WTC11 (cell line): ENCODE data around the gene CRACR2B. TPM values are rescaled to one million over a fixed set of nuclear protein-coding genes. Genes with fewer than 3 reads are reported as not detected.

Experiments used
- ATAC-seq: fragments of 200-7000 bp; cut with Tn5 transposase; 2 replicates; pipeline ENCODE4 v1.10.0; 2021; ENCODE audit warnings: mild to moderate bottlenecking, moderate library complexity
- CTCF ChIA-PET: fragments of 300-600 bp; sonication (Branson Sonifier 250); formaldehyde crosslinking; loops from one replicate; lab custom pipeline; 2021; ENCODE audit warnings: antibody characterized with exemption; lab: Charles Lee
- POLR2A ChIA-PET: fragments of 350-600 bp; sonication (Branson Sonifier 250); formaldehyde crosslinking; loops from one replicate; lab custom pipeline; 2021; ENCODE audit warnings: antibody characterized with exemption; lab: Charles Lee
- DNase-seq: peaks from one replicate; pipeline ENCODE4 v3.0.0; 2021; ENCODE audit warnings: low spot score
- H3K27ac Mint-ChIP-seq: 2 replicates; pipeline ENCODE4 v1.8.0; 2021; ENCODE audit warnings: mixed read lengths
- H3K27me3 Mint-ChIP-seq: 2 replicates; pipeline ENCODE4 v1.8.0; 2021; ENCODE audit warnings: low read depth, mild to moderate bottlenecking, moderate library complexity, mixed read lengths
- H3K36me3 Mint-ChIP-seq: 2 replicates; pipeline ENCODE4 v1.8.0; 2021; ENCODE audit warnings: mixed read lengths
- H3K4me1 Mint-ChIP-seq: 2 replicates; pipeline ENCODE4 v1.8.0; 2022; ENCODE audit warnings: mixed read lengths
- H3K4me3 Mint-ChIP-seq: 2 replicates; pipeline ENCODE4 v1.8.0; 2021; ENCODE audit warnings: mild to moderate bottlenecking, moderate library complexity, mixed read lengths
- H3K9me3 Mint-ChIP-seq: 2 replicates; pipeline ENCODE4 v1.8.0; 2021; ENCODE audit warnings: mixed read lengths
- ATF2 ChIP-seq: sonication (generic); formaldehyde crosslinking; IDR thresholded peaks from 2 replicates; pipeline ENCODE4 v1.8.1; 2022; ENCODE audit warnings: low read depth, missing genetic modification reagents, borderline replicate concordance
- E2F4 ChIP-seq: sonication (generic); formaldehyde crosslinking; IDR thresholded peaks from 2 replicates; pipeline ENCODE4 v1.8.1; 2022; ENCODE audit warnings: low read depth, mild to moderate bottlenecking, moderate library complexity, missing genetic modification reagents, borderline replicate concordance
- ELF4 ChIP-seq: sonication (generic); formaldehyde crosslinking; IDR thresholded peaks from 2 replicates; pipeline ENCODE4 v1.8.1; 2022; ENCODE audit warnings: low read depth, mild to moderate bottlenecking, moderate library complexity, missing genetic modification reagents
- ESRRA ChIP-seq: sonication (generic); formaldehyde crosslinking; IDR thresholded peaks from 2 replicates; pipeline ENCODE4 v1.8.1; 2022; ENCODE audit warnings: mild to moderate bottlenecking, missing genetic modification reagents, borderline replicate concordance
- ETV6 ChIP-seq: sonication (generic); formaldehyde crosslinking; IDR thresholded peaks from 2 replicates; pipeline ENCODE4 v1.8.1; 2022; ENCODE audit warnings: mild to moderate bottlenecking, missing genetic modification reagents
- FOXJ3 ChIP-seq: sonication (generic); formaldehyde crosslinking; IDR thresholded peaks from 2 replicates; pipeline ENCODE4 v1.9.0; 2021; ENCODE audit warnings: missing genetic modification reagents, mild to moderate bottlenecking, borderline replicate concordance
- FOXK1 ChIP-seq: sonication (generic); formaldehyde crosslinking; IDR thresholded peaks from 2 replicates; pipeline ENCODE4 v1.8.0; 2022; ENCODE audit warnings: mild to moderate bottlenecking, moderate library complexity, missing genetic modification reagents
- NFATC4 ChIP-seq: fragments of 250-450 bp; sonication (Bioruptor Pico); IDR thresholded peaks from 2 replicates; pipeline ENCODE4 v1.9.0; 2021; ENCODE audit warnings: mild to moderate bottlenecking
- NFYB ChIP-seq: sonication (generic); formaldehyde crosslinking; conservative IDR thresholded peaks from 2 replicates; pipeline ENCODE4 v1.8.0; 2022; ENCODE audit warnings: low read depth, missing genetic modification reagents
- PRDM15 ChIP-seq: sonication (generic); formaldehyde crosslinking; IDR thresholded peaks from 2 replicates; pipeline ENCODE4 v1.8.0; 2022; ENCODE audit warnings: missing genetic modification reagents
- PRRX2 ChIP-seq: fragments of 250-450 bp; sonication (Bioruptor Pico); IDR thresholded peaks from 2 replicates; pipeline ENCODE4 v1.8.0; 2021; ENCODE audit warnings: mild to moderate bottlenecking
- SP1 ChIP-seq: sonication (generic); formaldehyde crosslinking; conservative IDR thresholded peaks from 2 replicates; pipeline ENCODE4 v1.8.1; 2022; ENCODE audit warnings: missing genetic modification reagents
- TCF7 ChIP-seq: sonication (generic); formaldehyde crosslinking; IDR thresholded peaks from 2 replicates; pipeline ENCODE4 v1.8.0; 2022; ENCODE audit warnings: mild to moderate bottlenecking, low read depth, missing genetic modification reagents, moderate library complexity
- ZNF232 ChIP-seq: sonication (generic); formaldehyde crosslinking; IDR thresholded peaks from 2 replicates; pipeline ENCODE4 v1.8.0; 2022; ENCODE audit warnings: mild to moderate bottlenecking, missing genetic modification reagents
- ZNF416 ChIP-seq: fragments of 250-450 bp; sonication (Bioruptor Pico); IDR thresholded peaks from 2 replicates; pipeline ENCODE4 v1.9.0; 2021; ENCODE audit warnings: mild to moderate bottlenecking, inconsistent platforms
- ZNF423 ChIP-seq: fragments of 250-450 bp; sonication (Bioruptor Pico); IDR thresholded peaks from 2 replicates; pipeline ENCODE4 v2.1.2; 2022; ENCODE audit warnings: mild to moderate bottlenecking, moderate library complexity
- ZNF671 ChIP-seq: fragments of 250-450 bp; sonication (Bioruptor Pico); IDR thresholded peaks from 2 replicates; pipeline ENCODE4 v1.8.0; 2021; ENCODE audit warnings: mild to moderate bottlenecking
- total RNA-seq: library from RNA; stranded (reverse); gene quantifications from 3 replicates; pipeline ENCODE4 v1.2.3, GENCODE V29; 2021
- TF ChIP-seq, protein P1 (sequence below): sonication (generic); formaldehyde crosslinking; IDR thresholded peaks from 2 replicates; pipeline ENCODE4 v1.8.1; 2023; ENCODE audit warnings: mild to moderate bottlenecking, missing genetic modification reagents, moderate library complexity
- TF ChIP-seq, protein P2 (sequence below): sonication (generic); formaldehyde crosslinking; conservative IDR thresholded peaks from 2 replicates; pipeline ENCODE4 v1.8.1; 2022; ENCODE audit warnings: mild to moderate bottlenecking, missing genetic modification reagents
- TF ChIP-seq, protein P3 (sequence below): fragments of 200-600 bp; IDR thresholded peaks from 2 replicates; pipeline ENCODE4 v1.8.0; 2022; ENCODE audit warnings: antibody characterized with exemption
- TF ChIP-seq, protein P4 (sequence below): sonication (generic); formaldehyde crosslinking; IDR thresholded peaks from 2 replicates; pipeline ENCODE4 v1.8.0; 2022; ENCODE audit warnings: mild to moderate bottlenecking, missing genetic modification reagents

The CRACR2B gene
- total RNA-seq, 1 experiment from 2014 or later, result 46.5 TPM

DNA sequence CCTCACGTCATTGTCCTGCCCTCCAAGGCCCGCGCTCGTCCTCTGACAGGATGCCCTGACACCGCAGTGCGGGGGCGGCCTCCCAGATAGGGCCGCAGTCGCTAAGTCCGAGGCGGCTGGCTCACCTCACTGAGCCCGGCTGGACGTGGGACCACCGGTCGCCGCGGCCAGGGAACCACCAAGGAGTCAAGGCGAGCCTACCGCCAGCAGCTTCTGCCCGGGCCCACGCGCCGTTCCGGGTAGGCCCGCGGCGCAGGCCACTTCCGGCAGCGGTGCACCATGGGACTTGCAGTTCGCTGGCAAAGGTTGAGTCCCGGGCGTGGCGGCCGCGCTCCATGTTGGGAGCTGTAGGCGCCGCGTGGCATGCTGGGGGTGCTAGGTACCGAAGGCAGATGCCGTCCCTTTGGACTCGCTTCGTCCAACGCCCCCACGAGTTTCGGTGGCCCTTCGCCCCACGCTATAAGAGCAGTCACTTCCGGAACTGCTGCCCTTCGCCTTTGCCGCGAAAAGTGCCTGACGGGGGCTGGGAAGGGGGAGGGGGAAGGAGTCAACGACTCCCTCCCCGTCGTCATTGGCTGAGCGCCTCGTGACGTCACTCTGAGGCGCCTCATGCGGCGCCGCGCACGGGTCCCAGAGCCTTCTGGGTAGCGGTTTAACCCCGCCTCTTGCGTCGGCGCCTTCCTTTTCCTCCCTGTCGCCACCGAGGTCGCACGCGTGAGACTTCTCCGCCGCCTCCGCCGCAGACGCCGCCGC lies 18.3 kb upstream of the CRACR2B start, which contains the start of gene RPLP2 (continued):
- TF ChIP-seq ZNF671 (CRISPR knock-in tag) (no peak), FOXJ3 (CRISPR knock-in tag) (no peak), ELF4 (CRISPR knock-in tag) (no peak), ZNF232 (peak; percentile 17; the same call in 1 of the 2 replicates), NFYB (CRISPR knock-in tag) (peak; percentile 92), PRDM15 (CRISPR knock-in tag) (no peak), ATF2 (CRISPR knock-in tag) (0 out of 2 replicates have a peak, but pooled peaks have one; percentile 41), E2F4 (CRISPR knock-in tag) (0 out of 2 replicates have a peak, but pooled peaks have one; percentile 77), ZNF423 (CRISPR knock-in tag) (no peak), ESRRA (CRISPR knock-in tag) (no peak), NFATC4 (CRISPR knock-in tag) (no peak)
- TF ChIP-seq, protein P1, sequence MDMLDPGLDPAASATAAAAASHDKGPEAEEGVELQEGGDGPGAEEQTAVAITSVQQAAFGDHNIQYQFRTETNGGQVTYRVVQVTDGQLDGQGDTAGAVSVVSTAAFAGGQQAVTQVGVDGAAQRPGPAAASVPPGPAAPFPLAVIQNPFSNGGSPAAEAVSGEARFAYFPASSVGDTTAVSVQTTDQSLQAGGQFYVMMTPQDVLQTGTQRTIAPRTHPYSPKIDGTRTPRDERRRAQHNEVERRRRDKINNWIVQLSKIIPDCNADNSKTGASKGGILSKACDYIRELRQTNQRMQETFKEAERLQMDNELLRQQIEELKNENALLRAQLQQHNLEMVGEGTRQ, result peak; percentile 60
- TF ChIP-seq, all 79 proteins: peak for 27

DNA sequence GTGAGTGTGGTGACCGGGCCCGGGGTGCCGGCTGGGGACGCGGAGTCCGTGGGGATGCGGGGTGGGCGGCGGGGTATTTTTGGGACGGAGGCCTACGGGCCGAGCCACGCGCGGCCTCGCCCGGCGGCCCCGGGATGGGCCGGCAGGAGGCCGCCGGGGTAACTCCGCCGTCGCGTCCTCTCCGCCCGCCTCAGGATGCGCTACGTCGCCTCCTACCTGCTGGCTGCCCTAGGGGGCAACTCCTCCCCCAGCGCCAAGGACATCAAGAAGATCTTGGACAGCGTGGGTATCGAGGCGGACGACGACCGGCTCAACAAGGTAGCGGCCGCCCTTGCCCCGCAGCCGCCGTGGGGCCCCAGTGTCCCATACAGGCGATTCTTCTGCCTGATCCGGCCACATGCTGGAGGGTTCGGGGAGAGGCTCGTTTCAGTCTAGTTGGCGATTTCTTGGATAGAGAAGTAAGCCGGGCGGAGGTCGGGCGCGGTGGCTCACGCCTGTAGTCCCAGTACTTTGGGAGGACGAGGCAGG lies 17.6 kb upstream of the CRACR2B start:
- ChIA-PET POLR2A (interaction anchor here (0.6 to 2.0 kb wide), 6 partner anchors 9 to 25 kb away, joined by 3 to 18 read pairs (median 4); partner anchors contain the start of genes CD151, CRACR2B and PNPLA2), CTCF (interaction anchor here (1.6 to 2.2 kb wide), 3 partner anchors 27 to 38 kb away, joined by 6 to 13 read pairs (median 7); no protein-coding TSS in a partner anchor)
- no peak for DNase-seq
- Mint-ChIP-seq H3K4me1 (peaks cover 39% of the 10 kb centered on the region), H3K36me3 (peaks cover 28% of the 10 kb centered on the region), H3K9me3 (no peaks in the 10 kb centered on the region), H3K27ac (peak overlapping the region; percentile 68; the same call in 1 of the 2 replicates), H3K27me3 (no peaks in the 10 kb centered on the region), H3K4me3 (peak overlapping the region; percentile 92)
- ATAC-seq, result no peak
- TF ChIP-seq, protein P2, sequence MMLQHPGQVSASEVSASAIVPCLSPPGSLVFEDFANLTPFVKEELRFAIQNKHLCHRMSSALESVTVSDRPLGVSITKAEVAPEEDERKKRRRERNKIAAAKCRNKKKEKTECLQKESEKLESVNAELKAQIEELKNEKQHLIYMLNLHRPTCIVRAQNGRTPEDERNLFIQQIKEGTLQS (CRISPR knock-in tag), result no peak
- TF ChIP-seq ETV6 (CRISPR knock-in tag) (peak; percentile 87; the same call in 1 of the 2 replicates), PRRX2 (CRISPR knock-in tag) (no peak), SP1 (CRISPR knock-in tag) (no peak), ZNF416 (no peak; the same call in 1 of the 2 replicates), TCF7 (CRISPR knock-in tag) (0 out of 2 replicates have a peak, but pooled peaks have one; percentile 20), FOXK1 (CRISPR knock-in tag) (0 out of 2 replicates have a peak, but pooled peaks have one; percentile 13)
- TF ChIP-seq, protein P3, sequence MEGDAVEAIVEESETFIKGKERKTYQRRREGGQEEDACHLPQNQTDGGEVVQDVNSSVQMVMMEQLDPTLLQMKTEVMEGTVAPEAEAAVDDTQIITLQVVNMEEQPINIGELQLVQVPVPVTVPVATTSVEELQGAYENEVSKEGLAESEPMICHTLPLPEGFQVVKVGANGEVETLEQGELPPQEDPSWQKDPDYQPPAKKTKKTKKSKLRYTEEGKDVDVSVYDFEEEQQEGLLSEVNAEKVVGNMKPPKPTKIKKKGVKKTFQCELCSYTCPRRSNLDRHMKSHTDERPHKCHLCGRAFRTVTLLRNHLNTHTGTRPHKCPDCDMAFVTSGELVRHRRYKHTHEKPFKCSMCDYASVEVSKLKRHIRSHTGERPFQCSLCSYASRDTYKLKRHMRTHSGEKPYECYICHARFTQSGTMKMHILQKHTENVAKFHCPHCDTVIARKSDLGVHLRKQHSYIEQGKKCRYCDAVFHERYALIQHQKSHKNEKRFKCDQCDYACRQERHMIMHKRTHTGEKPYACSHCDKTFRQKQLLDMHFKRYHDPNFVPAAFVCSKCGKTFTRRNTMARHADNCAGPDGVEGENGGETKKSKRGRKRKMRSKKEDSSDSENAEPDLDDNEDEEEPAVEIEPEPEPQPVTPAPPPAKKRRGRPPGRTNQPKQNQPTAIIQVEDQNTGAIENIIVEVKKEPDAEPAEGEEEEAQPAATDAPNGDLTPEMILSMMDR, result no peak
- TF ChIP-seq, protein P4, sequence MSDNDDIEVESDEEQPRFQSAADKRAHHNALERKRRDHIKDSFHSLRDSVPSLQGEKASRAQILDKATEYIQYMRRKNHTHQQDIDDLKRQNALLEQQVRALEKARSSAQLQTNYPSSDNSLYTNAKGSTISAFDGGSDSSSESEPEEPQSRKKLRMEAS, result no peak
